Epithelial cell of proximal tubule (primary cell): ENCODE results near the gene CAPNS2. TPM values are rescaled to one million over a fixed set of nuclear protein-coding genes. Genes with fewer than 3 reads are reported as not detected.

Experiments
- DNase-seq: peaks from one replicate; pipeline ENCODE4 v3.0.0-alpha.2; 2011; ENCODE audit warnings: low read depth
- H3K4me3 ChIP-seq: 2 replicates; pipeline ENCODE4 v1.5.1; 2011; ENCODE audit warnings: low read depth, mild to moderate bottlenecking, low read length
- CTCF ChIP-seq: conservative IDR thresholded peaks from 2 replicates; pipeline ENCODE4 v1.5.1; 2012; ENCODE audit warnings: low read depth, mild to moderate bottlenecking, low read length
- total RNA-seq: library from RNA; depleted of rRNA; stranded (reverse); fragments of >200 nt; gene quantifications from 2 replicates; pipeline ENCODE4 v1.2.3, GENCODE V29; 2015

Gene CAPNS2
- total RNA-seq: not detected in 2 replicates

- no peak within 1 kb of the TSS for H3K4me3 ChIP-seq
- no peak for TF ChIP-seq CTCF
- no peak for DNase-seq
Measured at GRCh38 chr16:55566432-55567175, at the start of gene CAPNS2. CAPNS2 (plus strand) TSS chr16:55566684; CDS start chr16:55566757, 73 bp downstream.

- no peak overlapping the region for H3K4me3 ChIP-seq
- no peak for DNase-seq
- no peak for TF ChIP-seq CTCF
Measured at GRCh38 chr16:55521792-55522191, 44.7 kb upstream of the CAPNS2 start.

GRCh38 chr16:55526441-55526840 is 40.0 kb upstream of the CAPNS2 start:
- no peak for TF ChIP-seq CTCF
- H3K4me3 ChIP-seq: no peak overlapping the region

GRCh38 chr16:55527885-55528284 is 38.6 kb upstream of the CAPNS2 start:
- TF ChIP-seq CTCF: no peak
- H3K4me3 ChIP-seq: no peak overlapping the region
- no peak for DNase-seq

More at GRCh38 chr16:55526441-55526840, 40.0 kb upstream of the CAPNS2 start:
- no peak for DNase-seq

GRCh38 chr16:55529018-55529417 is 37.5 kb upstream of the CAPNS2 start:
- no peak overlapping the region for H3K4me3 ChIP-seq
- no peak for DNase-seq
- TF ChIP-seq CTCF: no peak

- TF ChIP-seq CTCF: no peak
- DNase-seq: no peak
- H3K4me3 ChIP-seq: no peak overlapping the region
Measured at GRCh38 chr16:55530316-55530856, 36.1 kb upstream of the CAPNS2 start.

- no peak overlapping the region for H3K4me3 ChIP-seq
- no peak for TF ChIP-seq CTCF
- no peak for DNase-seq
Measured at GRCh38 chr16:55532227-55532626, 34.3 kb upstream of the CAPNS2 start.
